GM12878 (cell line): ENCODE data around the gene LBR. TPM values are rescaled to one million over a fixed set of nuclear protein-coding genes. Genes with fewer than 3 reads are reported as not detected.

Experiments
- ATAC-seq: fragments of 200-7000 bp; cut with Tn5 transposase; 3 replicates; pipeline ENCODE4 v1.9.1; 2020; ENCODE audit warnings: mild to moderate bottlenecking, moderate library complexity
- BruUV-seq: library from RNA; stranded (reverse); fragments of 400-500 nt; replicated peaks from 2 replicates; lab custom pipeline; 2021; lab: Mats Ljungman, UMichigan
- CTCF ChIA-PET: fragments of 300-600 bp; sonication (Branson Sonifier 250); formaldehyde crosslinking; extraction: SDS; loops from one replicate; lab custom pipeline; 2021; ENCODE audit warnings: inconsistent platforms; lab: Yijun Ruan, JAX
- POLR2A ChIA-PET: fragments of 350-600 bp; formaldehyde crosslinking; extraction: SDS; loops from one replicate; lab custom pipeline; 2021; ENCODE audit warnings: inconsistent platforms; lab: Charles Lee
- RAD21 ChIA-PET: fragments of 300-600 bp; sonication (Branson Sonifier 250); formaldehyde crosslinking; loops from one replicate; lab custom pipeline; 2023; ENCODE audit warnings: antibody characterized with exemption; ENCODE audit not compliant: unreplicated experiment; lab: Charles Lee
- SMC1A ChIA-PET: fragments of 300-600 bp; sonication (Branson Sonifier 250); formaldehyde crosslinking; loops from one replicate; lab custom pipeline; 2023; ENCODE audit not compliant: unreplicated experiment, uncharacterized antibody; lab: Charles Lee
- DNase-seq: peaks from one replicate; pipeline ENCODE4 v3.0.0-alpha.2; 2011; ENCODE audit warnings: low read depth, low spot score
- FAIRE-seq: peaks from 3 replicates; lab custom pipeline; 2011; peaks lifted over from hg19 to GRCh38; lab: Jason Lieb, UNC
- H2AFZ ChIP-seq: 2 replicates; pipeline ENCODE4 v1.6.0; 2011; ENCODE audit warnings: low read depth, low read length, control low read depth; ENCODE audit not compliant: control insufficient read depth
- H3K27ac ChIP-seq: 2 replicates; pipeline ENCODE4 v1.5.1; 2011; ENCODE audit warnings: control low read depth; ENCODE audit not compliant: control insufficient read depth, insufficient read depth
- H3K27me3 ChIP-seq, 2 experiments: replicated peaks in 1 of 2; 2 replicates each; pipeline versions ENCODE4 v1.6.0 to v1.6.1; 2011; ENCODE audit warnings: low read length in 1 of 2; ENCODE audit not compliant: control insufficient read depth in 2 of 2, insufficient read depth in 2 of 2
- H3K36me3 ChIP-seq, 2 experiments: 2 replicates each; pipeline ENCODE4 v1.5.1; 2011; ENCODE audit warnings: low read length in 1 of 2; ENCODE audit not compliant: control insufficient read depth in 2 of 2, insufficient read depth in 2 of 2
- H3K4me1 ChIP-seq: 2 replicates; pipeline ENCODE4 v1.6.1; 2011; ENCODE audit warnings: mild to moderate bottlenecking, low read length, moderate library complexity, mixed read lengths; ENCODE audit not compliant: control insufficient read depth, insufficient read depth
- H3K4me2 ChIP-seq: 2 replicates; pipeline ENCODE4 v1.6.0; 2011; ENCODE audit warnings: control low read depth; ENCODE audit not compliant: control insufficient read depth, insufficient read depth
- H3K4me3 ChIP-seq: fragments of 200-600 bp; sonication (generic); 2 replicates; pipeline ENCODE4 v1.5.1; 2016
- H3K79me2 ChIP-seq: 2 replicates; pipeline ENCODE4 v1.6.0; 2011; ENCODE audit warnings: low read length; ENCODE audit not compliant: control insufficient read depth, insufficient read depth
- H3K9ac ChIP-seq: 2 replicates; pipeline ENCODE4 v1.8.0; 2011; ENCODE audit warnings: low read length, control low read depth, mixed read lengths; ENCODE audit not compliant: control insufficient read depth, insufficient read depth
- H3K9me3 ChIP-seq: replicated peaks from 3 replicates; pipeline ENCODE4 v1.5.1; 2011; ENCODE audit warnings: mild to moderate bottlenecking, low read length; ENCODE audit not compliant: control insufficient read depth, insufficient read depth
- H4K20me1 ChIP-seq: 2 replicates; pipeline ENCODE4 v1.6.0; 2011; ENCODE audit not compliant: control insufficient read depth, insufficient read depth
- CREM ChIP-seq: IDR thresholded peaks from 2 replicates; pipeline ENCODE4 v1.6.1; 2014; ENCODE audit warnings: antibody characterized with exemption, low read depth
- ETV6 ChIP-seq, 2 experiments: fragments of 450-650 bp in 1 of 2; IDR thresholded peaks in 1 of 2; conservative IDR thresholded peaks in 1 of 2; 2 replicates each; pipeline ENCODE4 v1.6.1; 2014; ENCODE audit warnings: antibody characterized with exemption in 1 of 2, borderline replicate concordance in 1 of 2, low read depth in 1 of 2, mild to moderate bottlenecking in 1 of 2, moderate library complexity in 1 of 2
- FOXM1 ChIP-seq: IDR thresholded peaks from 2 replicates; pipeline ENCODE4 v1.6.1; 2012; ENCODE audit warnings: low read depth, mild to moderate bottlenecking, inconsistent platforms, low read length, moderate library complexity
- MTA2 ChIP-seq: fragments of 450-650 bp; IDR thresholded peaks from 2 replicates; pipeline ENCODE4 v1.6.1; 2016; ENCODE audit warnings: low read depth, mild to moderate bottlenecking, moderate library complexity
- PAX8 ChIP-seq: fragments of 450-650 bp; IDR thresholded peaks from 2 replicates; pipeline ENCODE4 v1.6.1; 2017; ENCODE audit warnings: mild to moderate bottlenecking, moderate library complexity
- POLR2AphosphoS2 ChIP-seq: IDR thresholded peaks from 2 replicates; pipeline ENCODE4 v1.6.1; 2011; ENCODE audit warnings: low read depth, mild to moderate bottlenecking, low read length, improper control_type of control experiment, moderate library complexity
- RAD21 ChIP-seq: IDR thresholded peaks from 2 replicates; pipeline ENCODE4 v1.6.1; 2011; ENCODE audit warnings: mild to moderate bottlenecking, low read depth, low read length, moderate library complexity; ENCODE audit not compliant: insufficient read depth
- RELA ChIP-seq: fragments of 450-650 bp; IDR thresholded peaks from 2 replicates; pipeline ENCODE4 v1.8.0; 2014; ENCODE audit warnings: borderline replicate concordance; ENCODE audit not compliant: partially characterized antibody
- SUZ12 ChIP-seq: fragments of 200-600 bp; sonication (generic); IDR thresholded peaks from one replicate; pipeline ENCODE4 v1.6.1; 2018; ENCODE audit warnings: antibody characterized with exemption, mild to moderate bottlenecking; ENCODE audit not compliant: unreplicated experiment
- ZBTB11 ChIP-seq: fragments of 450-650 bp; formaldehyde crosslinking; IDR thresholded peaks from 2 replicates; pipeline ENCODE4 v1.5.0; 2022; ENCODE audit warnings: mild to moderate bottlenecking, missing genetic modification characterization
- ZNF207 ChIP-seq: fragments of 450-650 bp; IDR thresholded peaks from 2 replicates; pipeline ENCODE4 v1.6.1; 2014; ENCODE audit warnings: antibody characterized with exemption, mild to moderate bottlenecking, borderline replicate concordance
- ZNF592 ChIP-seq: fragments of 450-650 bp; IDR thresholded peaks from 2 replicates; pipeline ENCODE4 v1.6.1; 2017; ENCODE audit warnings: mild to moderate bottlenecking, moderate library complexity
- ZZZ3 ChIP-seq: IDR thresholded peaks from 2 replicates; pipeline ENCODE4 v1.6.1; 2011; ENCODE audit warnings: low read depth; ENCODE audit not compliant: control insufficient read depth, insufficient read length
- WGBS: methylation state at CpG from one replicate; pipeline ENCODE4 v1.1.6; 2016; ENCODE audit warnings: low lambda C conversion rate; ENCODE audit not compliant: insufficient replicate concordance, insufficient coverage; ENCODE audit errors: missing lambda C conversion rate; 5-methylcytosine and 5-hydroxymethylcytosine counted together
- in situ Hi-C: fragments of 300-500 bp; cut with MboI; formaldehyde crosslinking; loops from 9 replicates; pipeline ENCODE4 v1.14.3; 2018; ENCODE audit warnings: mixed read lengths
- intact Hi-C: fragments of 100-400 bp; cut with micrococcal nuclease; formaldehyde crosslinking; loops from one replicate; pipeline ENCODE4 v1.14.2; 2022; ENCODE audit not compliant: unreplicated experiment
- polyA plus RNA-seq, 11 experiments: library from polyadenylated mRNA; depleted of rRNA in 4 of 11; unstranded in 6 of 11; stranded (reverse) in 5 of 11; fragments of >200 nt; fragmentation: Nextera tagmentation in 4 of 11; fragmentation: Illumina TruSeq in 1 of 11; extraction: Ambion mirVana in 4 of 11; extraction: Trizol in 1 of 11; gene quantifications; 1 replicate in 1 of 11; 2 replicates in 10 of 11; pipeline versions ENCODE4 v1.2.1 to v1.2.3, GENCODE V29; 2011 to 2016; ENCODE audit warnings: inconsistent platforms in 2 of 11, missing spikeins in 2 of 11, low read depth in 1 of 11
- total RNA-seq, 4 experiments: library from RNA; depleted of rRNA in 3 of 4; stranded (reverse); fragments of >200 nt in 3 of 4; fragmentation: Illumina TruSeq in 1 of 4; extraction: Trizol in 1 of 4; gene quantifications; 2 replicates each; pipeline versions ENCODE4 v1.2.1 to v1.2.3, GENCODE V29; 2013 to 2021

LBR gene
- total and polyA plus RNA-seq, 10 of the 15 experiments (the other 5 are each of a cell fraction or from before 2014, with no cell fraction given): 81.8 to 178 (median 114) TPM

- ChIA-PET RAD21 (interaction anchor here (0.7 kb wide), 1 partner anchor 29 kb away, joined by 4 read pairs; no protein-coding TSS in a partner anchor), CTCF (interaction anchor here (2.0 kb wide), 1 partner anchor 27 kb away, joined by 8 read pairs; no protein-coding TSS in a partner anchor), SMC1A (interaction anchor here (0.5 to 2.6 kb wide), 2 partner anchors 9 to 297 kb away, joined by 4 to 9 read pairs; no protein-coding TSS in a partner anchor), POLR2A (no interaction called here)
- no peak for ATAC-seq
- no peaks in the 10 kb centered on the region for H3K27me3 ChIP-seq
- peaks cover 2% of the 10 kb centered on the region for H3K79me2 ChIP-seq
- no peak for TF ChIP-seq RELA
- no peak for TF ChIP-seq MTA2
- no peak for TF ChIP-seq ZNF592
- TF ChIP-seq CREM: no peak
- TF ChIP-seq ETV6 (conservative IDR thresholded peaks at IDR 0.05 in 1 of 2, IDR thresholded peaks at IDR 0.05 in 1 of 2; ENCODE audit: borderline replicate concordance in 1 of 2, low read depth in 1 of 2): no peak
- no peak for TF ChIP-seq FOXM1
- no peak for TF ChIP-seq ZZZ3
- TF ChIP-seq RAD21: no peak
- no peak for TF ChIP-seq SUZ12
- no peak for TF ChIP-seq PAX8
- no peak for TF ChIP-seq ZNF207
- TF ChIP-seq ZBTB11: no peak
- no peak for TF ChIP-seq POLR2AphosphoS2
- H3K9ac ChIP-seq: no peak overlapping the region
- intact Hi-C loops: no loop called here
- H3K4me3 ChIP-seq: no peak overlapping the region
- no peaks in the 10 kb centered on the region for H3K4me1 ChIP-seq
- H3K4me2 ChIP-seq: no peak overlapping the region
- no peak for FAIRE-seq
- peaks cover 14 to 48% of the 10 kb centered on the region in 2 experiments for H3K36me3 ChIP-seq
- H2AFZ ChIP-seq: no peak overlapping the region
- in situ Hi-C loops: no loop called here
- H4K20me1 ChIP-seq: no peaks in the 10 kb centered on the region
- WGBS: 100% methylated on average over 4 of the region's 4 CpGs
- no peaks in the 10 kb centered on the region for H3K9me3 ChIP-seq
- no peak overlapping the region for H3K27ac ChIP-seq
- no peak for DNase-seq
- BruUV-seq: no TSS peak
Measured at GRCh38 chr1:225415307-225415706, 12.5 kb downstream of the LBR start.
